ENCODE measurements around the gene STK38. TPM values are rescaled to one million over a fixed set of nuclear protein-coding genes. Genes with fewer than 3 reads are reported as not detected.

Gene STK38
- total and polyA plus RNA-seq, 2 of the 4 experiments (the other 2 are of a cell fraction), result 10.6 to 19.7 TPM

GRCh38 chr6:36570264-36570663, 23.0 kb upstream of the STK38 start:
- POLR2A ChIA-PET (ENCODE audit: unreplicated experiment), result no interaction called here
- in situ Hi-C loops (cut with MboI; ENCODE audit: low sequenced_read_pairs), result no loop called here
- Histone ChIP-seq H4K8ac (ENCODE audit: low read depth in 2 of 2, low read length in 2 of 2) (no peak overlapping the region), H3K4me2 (ENCODE audit: low read depth, low read length) (no peak overlapping the region), H3K27me3 (ENCODE audit: control insufficient read depth, insufficient read depth, low read length) (no peaks in the 10 kb centered on the region), H2BK120ac (ENCODE audit: low read depth, low read length) (no peak overlapping the region), H3K56ac (ENCODE audit: extremely low read depth, insufficient read depth, low read length) (no peak overlapping the region), H3K36me3 (ENCODE audit: control insufficient read depth, insufficient read depth, low read length) (no peaks in the 10 kb centered on the region), H4K20me1 (ENCODE audit: insufficient read depth, low read length) (no peaks in the 10 kb centered on the region; the same call in 1 of the 2 replicates), H2AFZ (replicated peaks; ENCODE audit: low read length, poor library complexity) (no peak overlapping the region), H3K9me1 (ENCODE audit: insufficient read depth, low read length) (peaks cover 4% of the 10 kb centered on the region; the same call in 1 of the 2 replicates), H3K27ac (ENCODE audit: insufficient read depth, low read length) (no peak overlapping the region), H2BK5ac (ENCODE audit: low read depth, low read length, poor library complexity, severe bottlenecking) (no peak overlapping the region), H2BK20ac (ENCODE audit: low read depth, low read length) (no peak overlapping the region), H2AK9ac (replicated peaks; ENCODE audit: low read depth, low read length, poor library complexity) (no peak overlapping the region), H3K4me3 (ENCODE audit: insufficient read depth, low read depth, low read length) (no peak overlapping the region), H2BK15ac (ENCODE audit: low read depth, low read length) (no peak overlapping the region), H3K4ac (ENCODE audit: low read depth, low read length) (no peak overlapping the region), H4K5ac (ENCODE audit: low read depth, low read length) (no peak overlapping the region), H3K18ac (ENCODE audit: low read depth, low read length) (no peak overlapping the region), H4K91ac (ENCODE audit: insufficient read depth, low read depth, low read length) (no peak overlapping the region), H2AK5ac (ENCODE audit: low read depth, low read length) (no peak overlapping the region), H3K4me1 (ENCODE audit: control insufficient read depth, insufficient read depth, low read length) (no peaks in the 10 kb centered on the region; the same call in 1 of the 2 replicates), H3K79me1 (ENCODE audit: low read depth in 1 of 2, low read length in 2 of 2) (peaks cover 0 to 4% of the 10 kb centered on the region in 2 experiments; a peak in 2 of 4 replicates), H3K9me3 (ENCODE audit: control insufficient read depth, insufficient read depth, low read length) (peaks cover 2% of the 10 kb centered on the region; the same call in 1 of the 2 replicates), H3K9ac (ENCODE audit: low read depth, low read length) (no peak overlapping the region), H3K23ac (ENCODE audit: low read depth, low read length) (no peak overlapping the region), H3K14ac (replicated peaks; ENCODE audit: low read depth, low read length) (no peak overlapping the region)
- ATAC-seq (ENCODE audit: low read depth), result no peak
- WGBS, 2 experiments (ENCODE audit: extremely low coverage in 2 of 2, insufficient read length in 1 of 2), result no CpG with 5 or more reads among the region's 2 CpGs
- no peak for DNase-seq
- intact Hi-C loops (cut with micrococcal nuclease), result no loop called here
- no peak for TF ChIP-seq CHD1 (IDR thresholded peaks at IDR 0.05; ENCODE audit: low read depth, low read length)
- TF ChIP-seq CEBPB (IDR thresholded peaks at IDR 0.05; ENCODE audit: low read depth, low read length), result no peak
- TF ChIP-seq ELK1 (IDR thresholded peaks at IDR 0.05; ENCODE audit: borderline replicate concordance, low read depth, low read length), result no peak
- TF ChIP-seq CTCF (conservative IDR thresholded peaks at IDR 0.05; ENCODE audit: low read depth, low read length), result no peak
- TF ChIP-seq SMC3 (IDR thresholded peaks at IDR 0.05; ENCODE audit: low read depth, low read length), result no peak
- no peak for TF ChIP-seq MAZ (IDR thresholded peaks at IDR 0.05; ENCODE audit: borderline replicate concordance, low read depth, low read length)
- no peak for TF ChIP-seq NFE2L2 (IDR thresholded peaks at IDR 0.05; ENCODE audit: low read depth, low read length)
- TF ChIP-seq FOS (IDR thresholded peaks at IDR 0.05; ENCODE audit: low read depth, low read length), result no peak
- dilution Hi-C loops (cut with HindIII; ENCODE audit: low sequenced_read_pairs, unreplicated experiment), result no loop called here
- CTCF ChIA-PET, result interaction anchor here (0.6 kb wide), 1 partner anchor 36 kb away, joined by 4 read pairs; no protein-coding TSS in a partner anchor
- BruUV-seq (replicated peaks), result no TSS peak
